GM21737 (cell line): ENCODE measurements around the gene HGFAC.

ENCODE experiments used
- ATAC-seq: cut with Tn5 transposase; IDR thresholded peaks from one replicate; pipeline ENCODE4 v1.9.1; 2021; ENCODE audit warnings: mild to moderate bottlenecking, moderate library complexity; ENCODE audit not compliant: unreplicated experiment

HGFAC gene

DNA sequence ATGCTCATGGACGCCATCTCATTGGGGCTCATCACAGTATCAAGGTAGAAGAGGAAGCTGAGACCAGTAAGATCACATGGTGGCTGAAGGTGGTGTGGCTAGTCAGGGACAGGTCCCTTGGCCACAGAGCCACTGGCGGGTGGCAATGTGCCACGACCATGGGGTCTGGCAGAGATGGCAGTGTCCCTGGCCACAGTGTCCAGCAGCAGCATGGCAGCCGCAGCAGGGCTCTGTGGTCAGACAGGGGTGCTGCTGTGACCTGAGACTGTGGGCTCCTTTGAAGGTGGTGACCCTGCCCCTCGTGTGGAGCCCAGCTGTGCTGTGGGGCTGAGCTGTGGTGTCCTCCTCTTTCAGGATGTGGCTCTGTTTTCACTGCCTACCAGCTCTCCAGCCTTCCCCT is 19.2 kb downstream of the HGFAC start:
- ATAC-seq, result no peak

- ATAC-seq, result no peak
These were observed 19.9 kb downstream of the HGFAC start for GRCh38 chr4:3461515-3462291.

DNA sequence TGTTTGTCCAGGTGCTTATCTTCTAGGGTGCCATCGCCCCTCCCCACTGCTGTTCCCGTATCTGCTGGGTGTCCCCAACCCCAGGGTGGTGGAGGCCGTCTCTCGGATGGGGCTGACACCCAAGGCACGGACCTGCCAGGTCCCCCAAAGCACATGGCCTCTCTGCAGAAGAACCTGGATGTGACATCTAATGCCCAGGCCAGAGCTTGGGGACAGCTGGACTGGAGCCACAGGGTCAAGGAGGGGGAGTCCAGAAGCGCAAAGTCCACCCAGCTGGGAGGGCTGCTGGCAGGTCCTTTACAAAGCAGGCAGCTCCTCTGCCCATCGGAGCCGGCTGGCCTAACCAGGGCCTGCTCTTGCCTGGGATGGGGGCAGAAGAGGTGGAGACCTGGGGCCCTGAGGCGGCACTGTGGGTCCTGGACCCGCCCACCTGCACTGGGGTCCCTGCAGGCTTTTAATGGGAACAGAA is 20.6 kb downstream of the HGFAC start:
- no peak for ATAC-seq

DNA sequence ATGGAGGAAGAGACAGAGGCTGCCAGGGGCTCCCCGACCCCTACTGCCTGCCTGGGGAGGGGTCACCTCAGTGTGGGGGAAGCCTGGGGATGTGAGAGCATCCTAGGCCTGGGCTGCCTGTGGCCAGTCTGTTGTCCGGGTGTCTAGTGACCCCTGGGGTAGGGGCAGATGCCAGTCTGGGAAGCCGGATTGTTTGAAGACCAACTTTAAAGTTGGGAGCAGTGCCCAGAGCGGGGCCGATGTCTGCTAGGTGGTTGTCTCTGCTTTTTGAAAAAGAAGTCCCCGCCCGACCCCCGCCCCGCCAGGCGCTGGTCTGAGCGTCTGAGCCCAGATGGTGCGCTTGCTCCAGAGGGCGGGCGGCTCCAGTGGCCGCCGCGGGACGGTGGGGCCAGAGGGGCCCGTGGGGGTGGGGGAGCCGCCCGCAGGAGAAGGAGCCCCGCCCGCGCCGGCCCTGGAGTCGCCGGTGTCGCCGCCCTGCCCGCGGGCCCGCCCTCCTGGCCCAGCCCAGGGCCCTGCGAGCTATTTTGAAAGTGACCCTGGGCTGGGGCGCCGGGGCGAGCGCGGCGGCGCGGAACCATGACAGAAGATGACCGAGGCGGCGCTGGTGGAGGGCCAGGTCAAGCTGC is 21.1 kb downstream of the HGFAC start, which contains the start of gene DOK7:
TSS of gene DOK7 (plus strand) at position 517 of the 626 bp plus-strand sequence. CDS start at position 587, 70 bp downstream.
- no peak for ATAC-seq

- ATAC-seq, result no peak
These were observed 22.0 kb downstream of the HGFAC start for GRCh38 chr4:3463556-3464348.

- ATAC-seq, result no peak
These were observed 22.7 kb downstream of the HGFAC start for GRCh38 chr4:3464349-3464905.

DNA sequence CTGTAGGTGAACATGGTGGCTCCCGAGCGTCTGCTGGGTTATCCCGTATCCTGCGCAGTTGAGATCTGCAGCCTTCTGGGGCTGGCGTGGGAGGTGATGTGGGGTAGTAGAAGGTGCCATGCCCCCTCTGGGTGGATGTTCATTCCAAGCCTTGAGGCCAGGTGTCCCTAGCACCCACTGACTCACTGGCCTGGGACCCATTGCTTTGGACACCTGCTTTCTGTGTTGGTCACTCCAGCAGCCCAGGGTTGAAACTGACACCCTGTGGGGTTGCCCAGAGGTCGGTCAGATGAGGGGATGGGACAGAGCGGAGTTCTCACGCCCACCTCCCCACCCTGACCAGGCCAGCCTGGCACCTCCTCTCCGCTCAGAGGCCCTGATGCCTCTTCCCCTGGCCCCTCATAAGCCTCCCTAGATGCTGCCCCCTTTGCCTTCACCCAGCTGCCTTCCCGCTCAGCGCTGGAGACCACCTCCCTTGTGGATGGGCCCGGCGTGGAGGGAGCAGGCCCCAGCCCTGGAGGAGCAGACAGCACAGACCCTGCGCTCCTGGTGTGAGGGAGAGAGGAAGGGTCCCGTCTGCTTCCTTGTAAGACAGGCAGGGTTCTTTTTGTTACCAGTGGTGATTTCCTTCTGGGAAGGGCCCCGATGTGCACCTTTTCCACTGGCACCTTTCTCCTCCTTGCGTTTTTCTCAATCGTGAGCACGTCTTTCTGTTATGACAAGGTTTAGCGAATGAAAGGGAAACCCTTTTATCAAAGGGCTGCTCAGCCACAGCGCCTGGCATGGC is 23.3 kb downstream of the HGFAC start:
- no peak for ATAC-seq

DNA sequence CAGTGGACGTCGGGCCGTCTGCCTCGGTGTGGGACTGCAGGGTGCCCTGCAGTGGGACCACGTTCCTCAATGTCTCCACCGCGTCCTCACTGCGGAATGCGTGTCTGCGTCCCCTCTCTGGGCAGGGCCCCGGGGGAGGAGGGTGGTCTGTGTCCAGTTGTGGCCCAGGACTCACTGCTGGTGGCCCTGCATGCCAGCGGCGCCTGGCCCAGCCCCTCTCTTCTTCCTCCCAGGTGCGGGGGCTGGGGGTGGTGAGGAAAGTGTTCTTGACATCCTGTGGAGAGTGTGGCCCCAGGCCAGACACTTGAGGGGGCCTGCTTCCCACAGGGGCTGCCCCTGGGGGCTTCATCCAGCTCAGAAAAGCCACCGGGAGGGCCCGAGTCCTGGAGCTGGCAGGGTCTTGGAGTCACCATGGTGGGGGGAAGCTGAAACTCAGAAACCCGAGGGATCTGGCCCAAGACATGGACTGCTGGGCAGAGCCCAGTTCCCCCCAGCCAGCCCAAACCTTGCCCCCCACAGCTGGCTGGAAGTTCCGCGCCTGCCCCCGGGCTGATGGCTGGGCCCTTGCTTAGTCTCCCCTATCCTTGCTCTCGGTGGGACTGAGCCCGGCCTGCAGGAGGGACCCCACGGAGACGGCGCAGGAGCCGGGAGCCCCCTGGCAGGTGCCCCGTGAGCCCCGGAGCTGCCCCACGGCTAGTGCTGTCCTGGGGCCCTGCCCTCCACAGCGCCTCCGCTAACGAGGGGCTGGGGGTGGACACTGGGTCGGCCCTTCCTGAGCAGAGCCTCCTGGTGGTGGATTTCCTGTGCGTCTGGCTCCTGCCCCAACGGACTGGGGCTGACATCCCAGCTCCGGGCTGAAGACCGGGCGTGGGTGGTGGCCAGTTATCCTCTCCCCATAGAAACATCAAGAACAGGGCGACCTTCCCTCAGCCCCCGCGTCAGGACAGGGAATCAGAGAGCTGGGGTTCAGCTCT is 24.2 kb downstream of the HGFAC start:
- ATAC-seq, result no peak

DNA sequence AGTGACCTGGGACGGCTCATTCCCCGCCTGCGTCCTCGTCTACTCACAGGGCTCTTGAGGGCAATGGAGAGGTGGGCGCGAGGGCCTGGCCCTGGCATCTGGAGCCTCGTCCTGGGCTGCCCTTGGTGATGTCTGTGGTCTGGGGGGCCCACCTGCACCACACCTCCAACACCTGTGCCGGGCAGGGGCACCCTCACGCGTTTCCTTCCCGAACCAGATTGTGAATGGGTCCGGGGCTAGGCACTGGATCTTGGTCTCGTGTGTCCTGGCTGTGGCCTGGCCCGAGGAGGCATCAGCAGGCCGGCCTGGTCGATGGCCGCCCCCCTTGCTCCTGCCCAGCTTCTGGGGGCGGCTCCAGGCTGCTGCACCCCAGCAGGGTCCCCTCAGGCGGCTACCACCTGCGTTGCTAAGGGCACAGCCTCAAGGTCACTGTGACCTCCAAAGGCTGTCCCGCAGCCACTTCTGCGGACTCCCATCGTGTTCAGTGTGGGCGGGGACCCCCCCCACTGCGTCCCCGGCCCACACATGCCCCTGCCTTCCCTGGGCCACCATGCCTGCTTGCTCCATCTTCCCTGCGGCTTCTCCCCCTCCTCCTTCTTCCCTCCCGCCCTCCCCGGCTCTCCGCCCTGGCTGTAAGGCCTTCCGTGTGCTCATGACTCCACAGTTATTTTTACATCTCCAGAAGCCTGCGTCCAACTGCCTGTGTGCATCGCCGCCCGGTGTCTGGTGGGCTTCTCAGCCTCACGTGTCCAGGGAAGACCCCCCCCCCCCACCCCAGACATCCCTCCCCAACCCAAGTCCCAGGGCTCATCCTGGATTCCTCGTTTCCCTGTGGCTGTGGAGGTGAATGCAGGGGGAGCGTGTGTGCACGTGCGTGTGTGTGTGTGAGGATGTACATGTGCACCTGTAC is 25.2 kb downstream of the HGFAC start:
- ATAC-seq, result no peak

DNA sequence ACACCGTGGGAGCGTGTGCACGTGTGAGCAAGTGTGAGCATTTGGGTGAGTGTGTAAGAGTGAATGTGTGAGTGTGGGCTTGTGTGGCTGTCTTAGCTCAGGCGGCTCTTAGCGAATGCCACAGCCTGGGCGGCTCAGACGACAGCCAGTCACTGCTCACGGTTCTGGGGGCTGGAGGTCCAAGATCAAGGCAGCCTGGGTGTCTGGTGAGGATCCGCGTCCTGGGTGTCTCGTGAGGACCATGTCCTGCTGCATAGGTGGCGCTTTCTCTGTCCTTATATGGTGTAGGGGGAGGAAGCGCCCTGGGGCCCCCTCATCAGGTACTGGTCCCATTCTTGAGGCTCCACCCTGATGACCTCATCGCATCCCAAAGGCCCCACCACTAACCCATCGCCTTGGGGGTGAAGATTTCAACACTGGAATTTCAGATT is 25.8 kb downstream of the HGFAC start:
- no peak for ATAC-seq

DNA sequence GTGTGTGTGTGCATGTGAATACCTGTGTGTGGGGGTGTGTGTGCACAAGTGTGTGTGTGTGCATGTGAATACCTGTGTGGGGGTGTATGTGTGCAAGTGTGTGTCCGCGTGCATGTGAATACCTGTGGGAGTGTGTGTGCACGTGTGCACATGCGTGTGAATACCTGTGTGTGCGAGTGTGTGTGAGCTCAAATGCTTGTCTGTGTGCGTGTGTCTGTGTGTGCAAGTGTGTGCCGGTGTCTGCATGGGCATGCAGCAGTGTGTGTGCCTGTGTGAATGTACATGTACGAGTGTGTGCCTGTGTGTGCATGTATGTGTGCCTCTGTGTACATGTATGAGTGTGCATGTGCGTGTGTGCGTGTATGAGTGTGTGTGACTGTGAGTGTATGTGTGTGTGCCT is 26.4 kb downstream of the HGFAC start:
- no peak for ATAC-seq

DNA sequence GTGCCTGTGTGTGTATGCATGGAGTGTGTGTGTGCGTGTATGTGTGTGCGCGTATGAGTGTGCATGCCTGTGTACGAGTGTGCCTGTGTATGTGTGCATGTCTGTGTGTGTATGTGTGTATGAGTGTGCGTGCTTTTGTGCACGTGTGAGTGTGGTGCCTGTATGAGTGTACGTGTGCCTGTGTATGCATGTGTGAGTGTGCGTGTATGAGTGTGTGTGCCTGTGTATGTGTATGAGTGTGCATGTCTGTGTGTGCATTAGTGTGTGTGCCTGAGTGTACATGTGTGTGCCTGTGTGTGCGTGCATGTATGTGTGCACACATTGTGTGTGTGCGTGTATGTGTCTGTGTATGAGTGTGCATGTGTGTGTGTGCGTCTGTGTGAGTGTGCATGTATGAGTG is 27.0 kb downstream of the HGFAC start:
- no peak for ATAC-seq

- ATAC-seq, result no peak
These were observed 27.8 kb downstream of the HGFAC start for GRCh38 chr4:3469386-3470243.

GRCh38 chr4:3470244-3471097 is 28.7 kb downstream of the HGFAC start:
- no peak for ATAC-seq

GRCh38 chr4:3471098-3471760 is 29.5 kb downstream of the HGFAC start:
- ATAC-seq, result no peak

DNA sequence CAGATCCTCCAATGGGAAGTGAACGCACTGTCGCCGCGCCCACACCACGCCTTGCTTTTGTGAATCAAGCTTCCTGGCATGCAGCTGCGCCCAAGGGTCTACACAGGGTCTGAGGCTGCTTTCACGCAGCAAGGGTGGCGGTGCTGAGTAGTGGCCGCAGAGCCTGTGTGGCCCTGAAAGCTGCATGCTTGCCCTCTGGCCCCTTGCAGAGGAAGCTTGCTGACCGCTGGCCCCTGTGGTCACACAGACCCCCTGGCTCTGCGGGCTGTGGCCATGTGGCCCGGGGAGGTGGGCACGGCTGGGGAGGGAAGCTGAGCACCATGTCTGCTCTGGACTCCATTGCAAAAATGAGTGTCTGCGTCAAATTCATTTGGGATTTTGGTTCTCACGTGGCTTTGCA is 30.1 kb downstream of the HGFAC start:
- no peak for ATAC-seq
